Calu3 (cell line): ENCODE measurements around the gene CELF4. TPM values are rescaled to one million over a fixed set of nuclear protein-coding genes. Genes with fewer than 3 reads are reported as not detected.

ENCODE experiments used
- BruUV-seq: library from RNA; stranded (reverse); fragments of 400-500 nt; replicated peaks from 2 replicates; lab custom pipeline; 2021; lab: Mats Ljungman, UMichigan
- CTCF ChIA-PET: fragments of 300-600 bp; sonication (Branson Sonifier 250); formaldehyde crosslinking; loops from one replicate; lab custom pipeline; 2022; ENCODE audit warnings: antibody characterized with exemption; lab: Charles Lee
- DNase-seq: peaks from one replicate; pipeline ENCODE4 v3.0.0; 2022
- H3K27ac Mint-ChIP-seq: one replicate; pipeline ENCODE4 v1.8.0; 2022; ENCODE audit warnings: mixed read lengths; ENCODE audit not compliant: unreplicated experiment
- H3K27me3 Mint-ChIP-seq: one replicate; pipeline ENCODE4 v1.8.0; 2022; ENCODE audit warnings: mixed read lengths; ENCODE audit not compliant: unreplicated experiment
- H3K36me3 Mint-ChIP-seq: one replicate; pipeline ENCODE4 v1.8.0; 2022; ENCODE audit warnings: mild to moderate bottlenecking, moderate library complexity, mixed read lengths; ENCODE audit not compliant: insufficient read depth, unreplicated experiment
- H3K4me1 Mint-ChIP-seq: one replicate; pipeline ENCODE4 v1.8.0; 2022; ENCODE audit warnings: mild to moderate bottlenecking, low read depth, mixed read lengths; ENCODE audit not compliant: unreplicated experiment
- H3K4me3 Mint-ChIP-seq: one replicate; pipeline ENCODE4 v1.8.0; 2022; ENCODE audit warnings: mild to moderate bottlenecking, low read depth, moderate library complexity, mixed read lengths; ENCODE audit not compliant: unreplicated experiment
- H3K9me3 Mint-ChIP-seq: one replicate; pipeline ENCODE4 v1.8.0; 2022; ENCODE audit warnings: low read depth, mixed read lengths; ENCODE audit not compliant: unreplicated experiment
- intact Hi-C: fragments of 100-400 bp; cut with micrococcal nuclease; formaldehyde crosslinking; loops from one replicate; pipeline ENCODE4 v1.10.0; 2022; ENCODE audit not compliant: unreplicated experiment
- total RNA-seq: library from RNA; stranded (reverse); gene quantifications from 2 replicates; pipeline ENCODE4 v1.2.3, GENCODE V29; 2022
- TF ChIP-seq, protein P1 (sequence below): fragments of 200-600 bp; IDR thresholded peaks from one replicate; pipeline ENCODE4 v1.8.0; 2022; ENCODE audit warnings: antibody characterized with exemption; ENCODE audit not compliant: unreplicated experiment

CELF4 gene
- total RNA-seq, 1 experiment from 2014 or later, result 7.8 TPM

DNA sequence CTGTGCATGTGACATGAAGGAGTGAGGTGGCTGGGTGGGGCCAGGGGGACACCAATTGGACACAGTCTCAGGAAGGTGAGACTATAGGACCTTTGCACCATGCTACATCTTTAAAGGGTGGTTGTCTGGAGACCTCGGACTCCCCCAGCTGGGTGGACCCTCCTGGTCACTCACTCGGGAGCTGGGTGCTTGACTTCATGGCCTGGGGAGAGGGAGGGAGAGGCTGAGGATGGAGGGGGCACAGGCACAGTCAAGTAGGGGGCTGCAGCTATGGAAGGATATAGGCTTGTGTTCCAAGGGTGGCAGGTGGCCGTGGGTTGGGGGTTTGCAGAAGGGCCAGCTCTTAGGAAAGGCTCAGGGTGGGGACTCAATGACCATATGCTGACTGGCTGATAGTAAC lies 7.1 kb upstream of the CELF4 start:
- Mint-ChIP-seq H3K27ac (no peak overlapping the region), H3K4me1 (no peaks in the 10 kb centered on the region), H3K36me3 (no peaks in the 10 kb centered on the region), H3K9me3 (no peaks in the 10 kb centered on the region), H3K27me3 (peaks cover 58% of the 10 kb centered on the region), H3K4me3 (no peak overlapping the region)
- no TSS peak for BruUV-seq
- TF ChIP-seq, protein P1, sequence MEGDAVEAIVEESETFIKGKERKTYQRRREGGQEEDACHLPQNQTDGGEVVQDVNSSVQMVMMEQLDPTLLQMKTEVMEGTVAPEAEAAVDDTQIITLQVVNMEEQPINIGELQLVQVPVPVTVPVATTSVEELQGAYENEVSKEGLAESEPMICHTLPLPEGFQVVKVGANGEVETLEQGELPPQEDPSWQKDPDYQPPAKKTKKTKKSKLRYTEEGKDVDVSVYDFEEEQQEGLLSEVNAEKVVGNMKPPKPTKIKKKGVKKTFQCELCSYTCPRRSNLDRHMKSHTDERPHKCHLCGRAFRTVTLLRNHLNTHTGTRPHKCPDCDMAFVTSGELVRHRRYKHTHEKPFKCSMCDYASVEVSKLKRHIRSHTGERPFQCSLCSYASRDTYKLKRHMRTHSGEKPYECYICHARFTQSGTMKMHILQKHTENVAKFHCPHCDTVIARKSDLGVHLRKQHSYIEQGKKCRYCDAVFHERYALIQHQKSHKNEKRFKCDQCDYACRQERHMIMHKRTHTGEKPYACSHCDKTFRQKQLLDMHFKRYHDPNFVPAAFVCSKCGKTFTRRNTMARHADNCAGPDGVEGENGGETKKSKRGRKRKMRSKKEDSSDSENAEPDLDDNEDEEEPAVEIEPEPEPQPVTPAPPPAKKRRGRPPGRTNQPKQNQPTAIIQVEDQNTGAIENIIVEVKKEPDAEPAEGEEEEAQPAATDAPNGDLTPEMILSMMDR, result no peak
- CTCF ChIA-PET, result no interaction called here
- intact Hi-C loops, result loop anchor here (10.0 kb wide), 1 partner anchor 92 kb away; no protein-coding TSS in a partner anchor
- no peak for DNase-seq

DNA sequence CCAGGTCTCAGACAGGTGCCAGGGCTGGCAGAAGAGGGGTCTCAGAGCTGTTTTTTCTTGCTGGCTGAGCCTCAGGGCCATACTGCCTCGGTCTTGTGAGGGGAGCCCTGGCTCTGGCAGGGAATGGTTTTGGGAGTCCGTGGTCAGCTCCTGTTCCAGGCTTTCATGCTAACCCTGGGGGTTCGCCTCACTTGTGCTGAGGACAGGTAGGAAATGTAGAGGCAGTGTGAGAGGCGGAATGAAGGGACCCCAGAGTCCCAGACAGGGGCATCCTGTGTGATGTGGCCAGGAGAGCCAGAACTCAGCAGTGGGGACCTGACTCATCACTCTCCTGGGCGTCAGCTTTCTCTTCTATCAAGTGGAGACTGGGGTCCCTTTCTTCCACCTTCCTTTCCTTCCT lies 5.7 kb upstream of the CELF4 start:
- Mint-ChIP-seq H3K36me3 (peaks cover 6% of the 10 kb centered on the region), H3K27ac (no peak overlapping the region), H3K27me3 (peaks cover 58% of the 10 kb centered on the region), H3K9me3 (no peaks in the 10 kb centered on the region), H3K4me1 (no peaks in the 10 kb centered on the region), H3K4me3 (no peak overlapping the region)
- no peak for DNase-seq
- BruUV-seq, result no TSS peak
- TF ChIP-seq, protein P1, result no peak
- intact Hi-C loops, result loop anchor here (10.0 kb wide), 1 partner anchor 94 kb away; no protein-coding TSS in a partner anchor
- CTCF ChIA-PET, result no interaction called here

GRCh38 chr18:37570336-37570930 lies 4.8 kb upstream of the CELF4 start:
- Mint-ChIP-seq H3K4me3 (no peak overlapping the region), H3K27me3 (peaks cover 58% of the 10 kb centered on the region), H3K27ac (no peak overlapping the region), H3K9me3 (no peaks in the 10 kb centered on the region), H3K36me3 (peaks cover 14% of the 10 kb centered on the region), H3K4me1 (peaks cover 5% of the 10 kb centered on the region)
- CTCF ChIA-PET, result no interaction called here
- TF ChIP-seq, protein P1, result no peak
- no peak for DNase-seq
- no TSS peak for BruUV-seq
- intact Hi-C loops, result loop anchor here (10.0 kb wide), 1 partner anchor 94 kb away; no protein-coding TSS in a partner anchor

DNA sequence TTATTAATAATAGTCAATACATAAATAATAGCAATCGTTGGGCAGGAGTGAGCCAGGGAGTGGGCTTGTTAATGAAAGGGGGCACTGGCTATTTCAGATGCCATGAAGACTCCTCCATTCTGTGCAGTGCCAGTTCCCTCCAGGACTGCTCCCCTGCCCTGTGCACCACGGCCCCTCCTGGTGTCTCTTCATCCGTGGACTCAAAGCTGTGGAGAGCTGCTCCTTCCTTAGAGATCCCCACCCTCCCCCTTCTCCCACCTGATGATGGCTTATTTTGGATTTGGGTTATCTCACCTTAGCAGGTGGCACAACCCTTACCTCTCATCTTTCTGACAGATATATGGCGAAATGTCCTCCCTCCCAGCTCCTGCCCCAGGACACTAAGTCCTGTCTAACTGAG lies 3.1 kb upstream of the CELF4 start:
- Mint-ChIP-seq H3K4me1 (peaks cover 9% of the 10 kb centered on the region), H3K27me3 (peaks cover 71% of the 10 kb centered on the region), H3K27ac (no peak overlapping the region), H3K36me3 (peaks cover 24% of the 10 kb centered on the region), H3K9me3 (no peaks in the 10 kb centered on the region), H3K4me3 (no peak overlapping the region)
- BruUV-seq, result no TSS peak
- intact Hi-C loops, result no loop called here
- CTCF ChIA-PET, result no interaction called here
- DNase-seq, result no peak
- TF ChIP-seq, protein P1, result no peak
